SK-N-SH treated with all-trans-retinoic acid at 6 μM for 48 hours (cell line): ENCODE data around the gene B4GALNT4.

Experiments used
- ATAC-seq: fragments of 200-7000 bp; cut with Tn5 transposase; 3 replicates; pipeline ENCODE4 v1.9.1; 2020; ENCODE audit warnings: mild to moderate bottlenecking, moderate library complexity
- ARNTL ChIP-seq: fragments of 450-650 bp; formaldehyde crosslinking; IDR thresholded peaks from 2 replicates; pipeline ENCODE4 v1.5.0; 2020; ENCODE audit warnings: low read depth, mild to moderate bottlenecking, moderate library complexity, borderline replicate concordance
- BACH2 ChIP-seq: fragments of 250-450 bp; sonication (Bioruptor Pico); IDR thresholded peaks from 2 replicates; pipeline ENCODE4 v1.9.0; 2021; ENCODE audit warnings: mild to moderate bottlenecking, borderline replicate concordance
- CREB5 ChIP-seq: fragments of 250-450 bp; sonication (Bioruptor Pico); IDR thresholded peaks from 2 replicates; pipeline ENCODE4 v1.5.1; 2020; ENCODE audit warnings: low read depth, mild to moderate bottlenecking, moderate library complexity
- CSDC2 ChIP-seq: fragments of 250-450 bp; sonication (Bioruptor Pico); IDR thresholded peaks from 2 replicates; pipeline ENCODE4 v1.5.0; 2020; ENCODE audit warnings: mild to moderate bottlenecking, moderate library complexity
- ESRRG ChIP-seq: fragments of 250-450 bp; sonication (Bioruptor Pico); IDR thresholded peaks from 2 replicates; pipeline ENCODE4 v1.6.1; 2021; ENCODE audit warnings: mild to moderate bottlenecking
- GLIS3 ChIP-seq: fragments of 250-450 bp; sonication (Bioruptor Pico); IDR thresholded peaks from 2 replicates; pipeline ENCODE4 v1.5.0; 2020; ENCODE audit warnings: mild to moderate bottlenecking, moderate library complexity
- ISL1 ChIP-seq: fragments of 250-450 bp; sonication (Bioruptor Pico); IDR thresholded peaks from 2 replicates; pipeline ENCODE4 v2.1.2; 2022; ENCODE audit warnings: mild to moderate bottlenecking, moderate library complexity
- OSR1 ChIP-seq: fragments of 250-450 bp; sonication (Bioruptor Pico); IDR thresholded peaks from 2 replicates; pipeline ENCODE4 v1.8.0; 2022; ENCODE audit warnings: moderate library complexity, mild to moderate bottlenecking, inconsistent platforms
- PATZ1 ChIP-seq: fragments of 250-450 bp; sonication (Bioruptor Pico); IDR thresholded peaks from 2 replicates; pipeline ENCODE4 v1.8.0; 2020; ENCODE audit warnings: mild to moderate bottlenecking, moderate library complexity, borderline replicate concordance
- PPARA ChIP-seq: fragments of 250-450 bp; sonication (Bioruptor Pico); IDR thresholded peaks from 2 replicates; pipeline ENCODE4 v1.5.0; 2020; ENCODE audit warnings: mild to moderate bottlenecking, borderline replicate concordance
- RARB ChIP-seq: fragments of 250-450 bp; sonication (Bioruptor Pico); IDR thresholded peaks from 2 replicates; pipeline ENCODE4 v1.8.0; 2021; ENCODE audit warnings: mild to moderate bottlenecking, moderate library complexity
- SNAI2 ChIP-seq: fragments of 250-450 bp; sonication (Bioruptor Pico); IDR thresholded peaks from 2 replicates; pipeline ENCODE4 v1.5.0; 2020; ENCODE audit warnings: mild to moderate bottlenecking, moderate library complexity
- TCF4 ChIP-seq: fragments of 250-450 bp; sonication (Bioruptor Pico); IDR thresholded peaks from 2 replicates; pipeline ENCODE4 v1.8.0; 2021; ENCODE audit warnings: mild to moderate bottlenecking, moderate library complexity, borderline replicate concordance
- TOX ChIP-seq: fragments of 250-450 bp; sonication (Bioruptor Pico); IDR thresholded peaks from 2 replicates; pipeline ENCODE4 v1.8.0; 2021; ENCODE audit warnings: mild to moderate bottlenecking, moderate library complexity, borderline replicate concordance
- TSHZ2 ChIP-seq: fragments of 250-450 bp; sonication (Bioruptor Pico); IDR thresholded peaks from 2 replicates; pipeline ENCODE4 v1.5.0; 2020; ENCODE audit warnings: mild to moderate bottlenecking, moderate library complexity
- ZFP3 ChIP-seq: fragments of 250-450 bp; sonication (Bioruptor Pico); IDR thresholded peaks from 2 replicates; pipeline ENCODE4 v1.5.0; 2020; ENCODE audit warnings: mild to moderate bottlenecking, moderate library complexity
- ZFP30 ChIP-seq: fragments of 450-650 bp; formaldehyde crosslinking; IDR thresholded peaks from 2 replicates; pipeline ENCODE4 v1.5.0; 2022; ENCODE audit warnings: mild to moderate bottlenecking, moderate library complexity
- ZNF70 ChIP-seq: fragments of 450-650 bp; formaldehyde crosslinking; IDR thresholded peaks from 2 replicates; pipeline ENCODE4 v1.5.0; 2020; ENCODE audit warnings: mild to moderate bottlenecking, moderate library complexity
- ZNF8 ChIP-seq: fragments of 450-650 bp; formaldehyde crosslinking; IDR thresholded peaks from 2 replicates; pipeline ENCODE4 v1.5.0; 2020; ENCODE audit warnings: mild to moderate bottlenecking, moderate library complexity

B4GALNT4 gene

GRCh38 chr11:377174-377865, 8.0 kb downstream of the B4GALNT4 start:
- no peak for TF ChIP-seq PPARA (CRISPR knock-in tag)
- no peak for TF ChIP-seq TOX (CRISPR knock-in tag)
- TF ChIP-seq ZFP30 (CRISPR knock-in tag), result no peak
- TF ChIP-seq ZFP3 (CRISPR knock-in tag), result no peak
- no peak for TF ChIP-seq ZNF70
- no peak for TF ChIP-seq ISL1 (CRISPR knock-in tag)
- no peak for TF ChIP-seq TCF4 (CRISPR knock-in tag)
- no peak for ATAC-seq

GRCh38 chr11:377883-378500, 8.7 kb downstream of the B4GALNT4 start:
- no peak; the same call in 2 of the 3 replicates for ATAC-seq
- TF ChIP-seq TOX (CRISPR knock-in tag), result no peak
- TF ChIP-seq PATZ1 (CRISPR knock-in tag), result no peak
- TF ChIP-seq RARB (CRISPR knock-in tag), result no peak
- no peak for TF ChIP-seq ISL1 (CRISPR knock-in tag)

GRCh38 chr11:379205-380094, 10.2 kb downstream of the B4GALNT4 start:
- no peak for TF ChIP-seq GLIS3 (CRISPR knock-in tag)
- TF ChIP-seq OSR1 (CRISPR knock-in tag), result no peak
- no peak for TF ChIP-seq BACH2 (CRISPR knock-in tag)
- no peak for TF ChIP-seq ESRRG (CRISPR knock-in tag)
- no peak for TF ChIP-seq ZFP30 (CRISPR knock-in tag)
- no peak for TF ChIP-seq SNAI2
- ATAC-seq, result no peak

- no peak for TF ChIP-seq PPARA (CRISPR knock-in tag)
- TF ChIP-seq ESRRG (CRISPR knock-in tag), result no peak
- no peak for TF ChIP-seq ZNF8
- no peak for TF ChIP-seq GLIS3 (CRISPR knock-in tag)
- TF ChIP-seq TOX (CRISPR knock-in tag), result no peak
- TF ChIP-seq ARNTL (CRISPR knock-in tag), result no peak
- TF ChIP-seq ZFP30 (CRISPR knock-in tag), result no peak
- TF ChIP-seq OSR1 (CRISPR knock-in tag), result no peak
- TF ChIP-seq CSDC2 (CRISPR knock-in tag), result no peak
- TF ChIP-seq TSHZ2, result no peak
- TF ChIP-seq SNAI2, result no peak
- no peak for TF ChIP-seq CREB5 (CRISPR knock-in tag)
- TF ChIP-seq RARB (CRISPR knock-in tag), result no peak
Observed at GRCh38 chr11:380095-380480, 10.8 kb downstream of the B4GALNT4 start.

More at GRCh38 chr11:380095-380480, 10.8 kb downstream of the B4GALNT4 start:
- ATAC-seq, result no peak
